Skeletal muscle tissue (tissue), 4 donors: ENCODE measurements around the gene CNPY1. TPM values are rescaled to one million over a fixed set of nuclear protein-coding genes. Genes with fewer than 3 reads are reported as not detected.

Source experiments
- H3K27ac ChIP-seq: one replicate; pipeline ENCODE4 v1.7.0; 2013; ENCODE audit warnings: mild to moderate bottlenecking, low read depth, low read length, inconsistent platforms
- H3K27me3 ChIP-seq, 3 donors: one replicate each; pipeline ENCODE4 v1.7.0; 2013; ENCODE audit warnings: low read length in 3 of 3; ENCODE audit not compliant: control insufficient read depth in 3 of 3, insufficient read depth in 3 of 3
- H3K36me3 ChIP-seq, 3 donors: one replicate each; pipeline ENCODE4 v1.7.0; 2013; ENCODE audit warnings: low read length in 3 of 3; ENCODE audit not compliant: control insufficient read depth in 3 of 3, insufficient read depth in 3 of 3
- H3K4me1 ChIP-seq, 3 donors: one replicate each; pipeline ENCODE4 v1.7.0; 2013; ENCODE audit warnings: low read length in 3 of 3, mild to moderate bottlenecking in 3 of 3; ENCODE audit not compliant: control insufficient read depth in 3 of 3, insufficient read depth in 3 of 3
- H3K4me3 ChIP-seq, 3 donors: one replicate each; pipeline ENCODE4 v1.7.0; 2013; ENCODE audit warnings: low read length in 3 of 3
- H3K9ac ChIP-seq, 3 donors: one replicate each; pipeline ENCODE4 v1.7.0; 2013; ENCODE audit warnings: low read length in 3 of 3, mild to moderate bottlenecking in 3 of 3, moderate library complexity in 2 of 3, low read depth in 1 of 3
- H3K9me3 ChIP-seq, 3 donors: one replicate each; pipeline ENCODE4 v1.7.0; 2013; ENCODE audit warnings: low read length in 3 of 3; ENCODE audit not compliant: control insufficient read depth in 3 of 3
- total RNA-seq: library from RNA; depleted of rRNA; stranded (reverse); fragments of >200 nt; gene quantifications from one replicate; pipeline ENCODE4 v1.2.3, GENCODE V29; 2014
- donor health status: Osteomylitis.

The CNPY1 gene
- total RNA-seq, 1 donor from 2014 or later = 0.52 TPM

DNA sequence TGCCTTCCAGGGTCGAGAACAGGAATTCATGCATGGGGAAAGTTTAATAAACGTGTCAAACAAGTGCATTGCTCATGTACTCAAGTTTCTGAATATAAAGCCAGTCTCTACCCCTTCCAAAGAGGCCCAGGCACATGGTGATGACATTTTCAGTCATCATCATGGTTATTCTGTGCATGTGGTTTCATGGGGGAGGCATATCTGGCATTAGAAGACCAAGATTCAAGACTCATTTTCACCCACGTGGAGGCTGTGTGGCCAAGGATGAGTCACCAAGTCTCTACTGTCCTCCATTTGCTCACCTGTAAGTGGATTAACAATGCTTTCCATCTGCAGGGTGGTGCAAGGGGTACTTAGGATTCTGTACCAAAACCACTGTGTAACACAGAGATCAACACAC, 34.0 kb upstream of the CNPY1 start:
- Histone ChIP-seq H3K4me1 (peaks cover 0 to 11% (median 8%) of the 10 kb centered on the region in 3 donors), H3K27me3 (peaks cover 4 to 19% (median 18%) of the 10 kb centered on the region in 3 donors), H3K4me3 (no peak overlapping the region), H3K27ac (no peak overlapping the region), H3K9me3 (no peaks in the 10 kb centered on the region), H3K9ac (no peak overlapping the region), H3K36me3 (no peaks in the 10 kb centered on the region)

DNA sequence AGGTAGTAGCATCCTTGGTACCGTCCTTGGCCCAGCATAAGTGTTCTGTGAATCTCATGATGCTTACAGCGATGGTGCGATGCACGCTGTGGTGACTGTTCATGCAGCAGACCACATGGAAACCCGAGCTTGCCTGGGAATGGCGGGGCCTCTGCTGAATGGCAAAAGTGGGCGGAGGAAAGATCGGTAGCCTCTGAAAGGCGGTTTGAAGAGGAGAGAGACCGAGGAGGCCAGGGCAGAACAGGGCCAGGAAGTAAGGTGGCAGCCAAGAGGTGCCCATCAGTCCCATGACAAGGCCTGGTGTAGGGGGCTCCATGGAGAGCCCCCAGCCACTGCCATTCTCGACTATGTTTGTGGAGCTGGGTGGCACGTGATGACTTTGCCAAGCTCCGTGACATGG, 33.2 kb upstream of the CNPY1 start:
- Histone ChIP-seq H3K9me3 (no peaks in the 10 kb centered on the region), H3K4me3 (no peak overlapping the region), H3K36me3 (no peaks in the 10 kb centered on the region), H3K27me3 (peaks cover 3 to 19% (median 18%) of the 10 kb centered on the region in 3 donors), H3K9ac (no peak overlapping the region), H3K4me1 (peaks cover 0 to 3% (median 0%) of the 10 kb centered on the region in 3 donors), H3K27ac (no peak overlapping the region)

DNA sequence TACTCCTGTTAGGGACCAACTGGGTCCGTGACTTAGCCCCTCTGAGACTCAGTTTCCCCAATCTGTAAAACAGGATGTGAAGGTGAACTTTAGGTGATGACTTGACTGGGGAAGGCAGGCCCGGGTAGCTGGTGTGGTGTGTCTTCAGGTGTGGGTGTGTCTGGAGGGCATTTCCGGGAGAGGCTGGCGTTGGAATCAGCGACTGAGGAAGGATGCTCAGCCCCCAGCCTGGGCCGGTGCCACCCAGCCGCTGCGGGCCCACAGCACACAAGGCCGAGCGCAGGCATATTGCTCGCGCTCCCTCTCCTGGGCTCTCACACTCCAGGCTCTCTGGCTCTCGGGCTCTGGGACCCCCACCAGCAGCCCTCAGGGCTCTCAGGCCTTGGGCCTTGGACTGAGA, 31.7 kb upstream of the CNPY1 start:
- Histone ChIP-seq H3K4me1 (no peaks in the 10 kb centered on the region), H3K27ac (no peak overlapping the region), H3K27me3 (peaks cover 0 to 15% (median 14%) of the 10 kb centered on the region in 3 donors), H3K9me3 (no peaks in the 10 kb centered on the region), H3K4me3 (no peak overlapping the region), H3K9ac (no peak overlapping the region), H3K36me3 (no peaks in the 10 kb centered on the region)

DNA sequence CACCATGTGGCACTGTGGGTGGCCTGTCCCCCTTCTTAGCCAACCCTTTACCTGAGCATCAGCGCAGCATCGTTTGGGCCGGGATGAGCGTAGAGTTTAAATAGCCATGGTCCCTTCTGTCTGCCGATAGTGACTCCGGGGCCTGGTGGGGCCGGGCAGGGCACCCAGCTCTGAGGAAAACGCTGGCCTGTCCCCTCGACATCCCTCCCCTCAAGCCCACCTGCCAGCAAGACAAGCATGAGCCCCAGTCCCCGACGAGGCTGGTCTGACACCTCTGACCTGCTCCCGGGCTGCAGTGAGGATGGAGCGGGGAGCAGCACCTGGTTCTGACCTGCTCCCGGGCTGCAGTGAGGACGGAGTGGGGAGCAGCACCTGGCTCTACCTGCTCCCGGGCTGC, 31.1 kb upstream of the CNPY1 start:
- no peak overlapping the region for H3K9ac ChIP-seq
- H3K4me1 ChIP-seq = no peaks in the 10 kb centered on the region
- no peak overlapping the region for H3K27ac ChIP-seq
- H3K9me3 ChIP-seq = no peaks in the 10 kb centered on the region
- peaks cover 0 to 15% (median 14%) of the 10 kb centered on the region in 3 donors for H3K27me3 ChIP-seq
- H3K36me3 ChIP-seq = no peaks in the 10 kb centered on the region
- H3K4me3 ChIP-seq = no peak overlapping the region

DNA sequence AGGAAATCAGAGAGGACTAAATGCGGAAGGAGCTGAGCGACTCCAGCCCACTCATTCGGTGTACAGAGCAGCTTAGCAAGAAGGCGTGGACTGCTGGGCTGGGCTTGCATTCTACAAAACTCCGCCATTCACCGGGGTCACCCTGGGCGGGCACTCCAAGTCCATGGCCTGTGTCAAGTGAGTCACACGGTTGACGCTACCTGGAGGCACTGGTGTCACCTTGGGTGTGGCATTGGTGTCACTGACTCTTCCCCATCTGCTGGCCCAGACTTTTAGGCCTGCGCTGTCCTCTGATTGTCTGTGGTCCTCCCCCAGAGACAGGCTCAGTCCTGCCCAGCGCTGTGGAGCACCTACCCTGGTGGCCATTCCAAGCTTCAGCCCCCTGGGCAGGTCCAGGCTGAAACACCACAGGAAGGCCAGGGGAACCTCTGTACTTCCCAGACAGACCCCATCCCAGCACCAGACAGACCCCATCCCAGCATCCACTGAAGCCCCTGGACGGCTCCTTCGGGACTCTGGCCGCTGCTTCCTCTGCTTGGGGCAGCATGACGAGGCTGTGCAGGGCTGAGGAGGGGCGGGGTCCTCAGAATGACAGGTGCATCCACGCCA, 30.6 kb upstream of the CNPY1 start:
- Histone ChIP-seq H3K9me3 (no peaks in the 10 kb centered on the region), H3K4me3 (no peak overlapping the region), H3K4me1 (no peaks in the 10 kb centered on the region), H3K36me3 (no peaks in the 10 kb centered on the region), H3K27ac (no peak overlapping the region), H3K27me3 (peaks cover 5 to 17% (median 13%) of the 10 kb centered on the region in 3 donors), H3K9ac (no peak overlapping the region)

- no peak overlapping the region for H3K4me3 ChIP-seq
- H3K9me3 ChIP-seq = no peaks in the 10 kb centered on the region
- H3K4me1 ChIP-seq = no peaks in the 10 kb centered on the region
- no peak overlapping the region for H3K9ac ChIP-seq
- H3K27me3 ChIP-seq = peaks cover 6 to 20% (median 9%) of the 10 kb centered on the region in 3 donors
- no peak overlapping the region for H3K27ac ChIP-seq
- no peaks in the 10 kb centered on the region for H3K36me3 ChIP-seq
Measured at GRCh38 chr7:155576416-155576815, 30.1 kb upstream of the CNPY1 start.

DNA sequence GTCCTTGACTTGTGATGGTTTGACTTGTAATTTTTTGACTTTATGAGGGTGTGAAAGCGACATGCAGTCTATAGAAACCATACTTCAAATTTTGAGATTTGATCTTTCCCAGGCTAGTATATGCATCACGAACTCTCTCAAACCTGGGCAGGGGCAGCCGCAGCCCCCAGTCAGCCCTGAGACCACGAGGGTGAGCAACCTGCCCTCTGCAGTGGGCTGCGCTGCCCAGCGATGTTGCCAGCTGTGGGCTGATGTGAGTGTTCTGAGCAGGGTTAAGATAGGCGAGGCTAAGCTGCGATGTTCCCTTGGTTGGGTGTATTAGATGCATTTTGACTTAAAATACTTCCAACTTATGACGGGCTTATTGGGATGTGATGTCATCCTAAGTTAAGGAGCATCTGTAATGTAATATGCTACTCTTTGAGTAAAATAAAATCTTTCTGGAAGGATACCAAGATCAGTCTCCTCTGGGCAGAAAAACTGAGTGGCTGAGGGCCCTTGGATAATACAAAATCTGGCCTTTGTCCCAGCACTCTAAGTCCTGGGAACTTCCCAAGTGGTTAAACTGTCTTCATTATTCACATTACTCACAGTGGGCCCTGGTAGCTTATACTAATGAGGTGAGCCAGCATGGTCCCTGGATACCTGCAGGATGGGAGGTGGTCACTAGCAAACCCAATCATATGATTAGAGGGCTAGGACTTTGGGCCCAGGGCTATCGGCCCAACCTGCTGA, 28.4 kb upstream of the CNPY1 start:
- Histone ChIP-seq H3K27me3 (peaks cover 0 to 18% (median 6%) of the 10 kb centered on the region in 3 donors), H3K36me3 (no peaks in the 10 kb centered on the region), H3K9me3 (no peaks in the 10 kb centered on the region), H3K4me3 (no peak overlapping the region), H3K27ac (no peak overlapping the region), H3K9ac (no peak overlapping the region), H3K4me1 (no peaks in the 10 kb centered on the region)

DNA sequence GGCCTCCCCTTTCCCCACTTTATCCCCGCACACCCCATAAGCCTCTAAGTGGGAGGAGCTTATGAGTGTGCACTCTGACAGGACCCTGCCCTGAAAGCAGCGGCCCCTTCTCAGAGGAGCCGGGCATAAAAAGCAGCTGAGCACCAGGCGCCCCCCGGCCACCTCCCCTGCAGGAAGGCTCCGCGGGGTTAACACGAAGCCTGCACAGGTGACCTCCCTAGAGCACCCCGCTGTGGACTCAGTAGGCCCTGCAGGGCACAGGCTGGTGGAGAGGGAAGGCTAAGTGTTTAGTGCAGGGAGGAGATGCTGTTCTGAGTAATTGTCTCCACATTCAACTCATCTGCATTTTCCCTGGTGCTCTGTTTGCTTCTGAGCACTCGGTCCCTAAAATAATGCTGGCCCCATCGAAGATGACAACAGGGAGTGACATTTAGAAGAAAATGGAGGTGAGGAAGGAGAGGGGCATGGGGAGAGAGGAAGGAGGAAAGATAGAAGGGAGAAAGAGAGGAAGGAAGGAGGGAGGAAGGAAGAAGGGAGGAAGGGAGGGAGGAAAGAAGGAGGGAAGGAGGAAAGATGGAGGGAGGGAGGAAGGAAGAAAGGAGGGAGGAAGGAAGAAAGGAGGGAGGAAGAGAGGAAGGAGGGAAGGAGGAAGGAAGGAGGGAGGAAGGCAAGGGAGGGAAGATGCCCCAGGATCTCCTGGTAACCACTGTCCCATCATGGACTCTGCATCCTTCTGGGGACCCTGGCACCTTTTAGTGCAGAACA, 25.4 kb upstream of the CNPY1 start:
- Histone ChIP-seq H3K4me1 (no peaks in the 10 kb centered on the region), H3K9me3 (no peaks in the 10 kb centered on the region), H3K27ac (no peak overlapping the region)

DNA sequence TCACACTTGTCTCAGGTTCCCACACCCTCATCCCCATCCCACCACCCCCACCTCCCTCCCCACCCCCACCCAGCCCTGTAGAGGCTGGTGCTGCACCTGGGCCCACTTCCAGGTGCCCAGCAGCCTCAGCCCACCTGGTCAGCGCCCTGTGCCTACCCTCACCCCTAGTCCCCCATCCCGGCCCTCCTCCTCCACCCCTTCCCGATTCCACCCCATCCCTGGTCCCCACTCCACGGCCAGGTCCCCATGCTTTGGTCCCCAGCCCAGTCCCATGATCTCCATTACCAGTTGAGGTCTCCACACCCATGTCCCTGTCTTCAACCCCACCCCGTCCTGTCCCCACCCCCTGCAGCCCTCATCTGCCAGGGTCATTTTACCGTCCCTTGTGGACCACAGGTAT, 24.6 kb upstream of the CNPY1 start:
- Histone ChIP-seq H3K27me3 (peaks cover 5 to 13% (median 6%) of the 10 kb centered on the region in 3 donors), H3K27ac (no peak overlapping the region), H3K9ac (no peak overlapping the region), H3K4me1 (no peaks in the 10 kb centered on the region), H3K36me3 (no peaks in the 10 kb centered on the region), H3K4me3 (no peak overlapping the region), H3K9me3 (no peaks in the 10 kb centered on the region)

More for the DNA sequence above, 25.4 kb upstream of the CNPY1 start:
- Histone ChIP-seq H3K9ac (no peak overlapping the region), H3K4me3 (no peak overlapping the region), H3K27me3 (peaks cover 3 to 10% (median 6%) of the 10 kb centered on the region in 3 donors), H3K36me3 (no peaks in the 10 kb centered on the region)
